NCI-H2029 treated with DMSO at 0.1 percent for 48 hours (cell line): ENCODE data around the gene CPSF6.
"Not testable (repeated sequence)": the region's sequence is repeated elsewhere in the genome, so short reads cannot be mapped to it uniquely, and the experiment has no call there.

Source experiments
- DNase-seq: peaks from one replicate; lab custom pipeline; 2025; lab: John Stamatoyannopoulos, UW

CPSF6 gene

DNA sequence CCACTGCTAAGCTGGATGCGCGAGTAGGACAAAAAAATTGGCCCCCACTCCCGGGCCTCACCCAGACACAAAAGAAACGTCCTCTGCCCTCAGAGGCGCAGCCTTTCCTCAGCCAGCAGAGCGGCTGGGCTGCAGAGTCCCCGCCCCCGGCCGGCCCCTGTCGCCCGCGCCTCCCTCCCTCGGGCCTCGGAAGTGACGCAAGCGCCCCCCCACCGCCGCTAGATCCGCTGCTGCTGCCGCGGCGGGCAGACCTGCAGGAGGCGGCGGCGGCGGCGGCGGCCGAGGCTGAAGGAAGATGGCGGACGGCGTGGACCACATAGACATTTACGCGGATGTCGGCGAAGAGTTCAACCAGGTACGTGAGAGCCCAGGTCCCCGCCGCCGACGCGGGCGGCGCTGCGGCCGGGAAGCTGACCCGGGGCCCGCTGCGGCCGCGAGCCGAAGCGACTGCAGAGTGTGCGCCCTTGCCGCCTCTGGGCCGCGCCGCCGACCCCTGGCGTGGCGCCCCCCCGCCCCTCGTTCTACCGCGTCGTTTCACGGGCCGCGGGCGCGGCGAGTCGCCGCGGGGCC lies at the start of gene CPSF6:
Gene CPSF6 (plus strand): TSS at position 218 of the 570 bp plus-strand sequence. CDS start 78 bp downstream, at position 296.
- peak; percentile 63 for DNase-seq

DNA sequence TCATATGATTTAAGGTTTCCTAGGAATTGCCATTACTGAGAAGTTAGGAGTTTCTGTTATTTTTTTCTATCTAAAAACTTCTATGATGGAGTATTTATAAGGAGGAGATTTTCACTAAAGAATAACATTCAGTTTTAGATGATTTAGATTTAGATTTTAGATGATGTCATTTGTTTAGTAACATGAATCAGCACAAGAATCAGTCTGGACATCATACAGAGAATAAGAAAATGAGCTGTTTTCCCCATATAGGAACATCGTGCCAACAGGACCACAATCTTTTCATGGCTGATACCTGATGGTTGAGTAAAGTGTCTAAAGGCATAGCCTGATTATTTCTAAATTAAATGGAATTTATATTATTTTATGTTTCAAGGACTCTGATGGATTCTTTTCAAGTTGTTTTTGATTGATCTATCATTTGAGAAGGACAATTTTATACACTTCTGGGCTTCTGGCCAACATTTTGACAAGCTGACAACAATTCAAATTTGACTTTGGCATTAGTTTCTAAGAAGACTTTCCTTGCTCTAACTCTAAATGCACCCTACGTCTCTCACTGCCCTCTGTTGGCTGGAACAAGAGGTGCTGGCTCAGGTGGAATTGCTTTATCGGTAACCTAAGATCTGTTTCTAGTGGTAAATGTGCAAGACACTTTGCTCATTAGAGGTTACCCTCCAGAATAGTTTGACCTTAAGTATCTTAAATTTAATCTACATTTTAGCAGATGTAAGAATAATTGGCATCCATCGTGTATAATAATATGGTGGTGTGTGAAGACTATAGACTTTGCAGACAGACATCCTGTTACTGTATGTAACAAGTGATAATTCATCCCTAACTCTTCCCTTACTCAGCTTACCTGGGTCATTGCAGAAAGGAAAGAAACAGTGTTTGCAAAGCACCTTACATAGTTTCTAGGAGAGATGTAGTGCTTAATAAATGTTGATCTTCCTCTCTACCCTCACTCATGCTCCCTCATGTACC lies 42.8 kb upstream of the CPSF6 start:
- no peak for DNase-seq

DNA sequence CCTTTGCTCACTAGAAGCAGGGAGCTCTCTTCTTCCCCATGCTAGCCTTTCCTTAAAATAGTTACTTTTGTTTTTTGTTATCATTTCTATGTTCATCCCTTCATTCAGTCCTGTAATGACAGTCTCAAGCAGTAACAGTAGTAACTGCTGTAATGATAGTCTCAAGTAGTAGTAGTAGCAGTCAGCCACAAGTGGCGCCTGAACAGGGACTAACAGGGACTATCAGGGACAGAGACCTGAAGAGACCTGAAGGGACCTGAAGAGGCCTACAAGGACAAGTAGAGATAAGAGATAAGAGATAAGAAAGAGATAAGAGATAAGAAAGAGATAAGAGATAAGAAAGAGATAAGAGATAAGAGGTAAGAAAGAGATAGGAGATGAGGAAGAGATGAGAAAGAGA lies 39.4 kb upstream of the CPSF6 start:
- not testable (repeated sequence) for DNase-seq

- no peak for DNase-seq
Observed at GRCh38 chr12:69204191-69204590, 35.2 kb upstream of the CPSF6 start.

- no peak for DNase-seq
Observed at GRCh38 chr12:69210661-69211060, 28.7 kb upstream of the CPSF6 start.

- no peak for DNase-seq
Observed at GRCh38 chr12:69211160-69211559, 28.2 kb upstream of the CPSF6 start.

GRCh38 chr12:69214169-69214568 lies 25.2 kb upstream of the CPSF6 start:
- DNase-seq = no peak

DNA sequence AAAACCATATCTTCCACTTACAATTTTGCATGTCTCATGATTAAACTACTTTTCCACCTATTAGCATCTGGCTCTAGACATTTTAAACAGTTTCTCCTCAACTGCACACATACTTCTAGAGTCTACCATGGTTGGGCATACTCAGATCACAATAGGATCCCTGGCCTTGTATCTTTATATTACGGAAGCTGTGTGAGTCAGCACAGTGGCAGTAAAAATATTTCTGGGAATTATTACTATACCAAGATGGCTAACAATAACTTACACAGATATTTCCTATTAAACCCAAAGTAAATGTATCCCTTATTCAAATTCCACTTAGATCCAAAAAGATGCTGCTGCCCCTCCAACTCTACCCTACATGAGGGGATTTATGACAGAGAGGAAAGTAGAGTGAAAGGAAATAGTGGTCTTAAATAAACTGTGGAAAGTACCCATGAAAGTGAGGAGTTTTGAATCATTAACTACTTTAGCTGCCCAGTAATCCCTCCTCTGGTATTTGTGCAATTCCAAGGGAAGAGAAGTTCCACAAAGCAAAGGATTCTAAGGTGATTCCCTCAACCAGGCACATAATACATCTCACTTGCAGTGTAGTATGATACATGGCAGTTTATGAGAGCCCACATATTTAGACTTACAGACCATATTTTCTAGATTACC lies 14.0 kb upstream of the CPSF6 start:
- DNase-seq = no peak

DNA sequence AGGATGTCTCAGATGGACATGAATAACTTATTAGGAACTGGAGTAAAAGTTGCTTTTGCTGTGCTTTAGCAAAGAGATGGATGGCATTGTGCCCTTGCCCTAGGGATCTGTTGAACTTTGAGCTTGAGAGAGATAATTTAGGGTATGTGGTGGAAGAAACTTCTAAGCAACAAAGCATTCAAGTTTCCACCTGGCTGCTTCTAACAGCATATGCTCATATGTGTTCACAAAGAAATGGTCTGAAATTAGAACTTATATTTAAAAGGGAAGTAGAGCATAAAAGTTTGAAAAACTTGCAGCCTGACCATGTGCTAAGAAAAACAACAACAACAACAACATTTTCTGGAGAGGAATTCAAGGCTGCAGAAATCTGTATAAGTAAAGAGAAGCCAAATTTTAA lies 7.9 kb upstream of the CPSF6 start:
- DNase-seq = no peak

GRCh38 chr12:69238589-69239351 lies 599 bp upstream of the CPSF6 start:
- no peak for DNase-seq

DNA sequence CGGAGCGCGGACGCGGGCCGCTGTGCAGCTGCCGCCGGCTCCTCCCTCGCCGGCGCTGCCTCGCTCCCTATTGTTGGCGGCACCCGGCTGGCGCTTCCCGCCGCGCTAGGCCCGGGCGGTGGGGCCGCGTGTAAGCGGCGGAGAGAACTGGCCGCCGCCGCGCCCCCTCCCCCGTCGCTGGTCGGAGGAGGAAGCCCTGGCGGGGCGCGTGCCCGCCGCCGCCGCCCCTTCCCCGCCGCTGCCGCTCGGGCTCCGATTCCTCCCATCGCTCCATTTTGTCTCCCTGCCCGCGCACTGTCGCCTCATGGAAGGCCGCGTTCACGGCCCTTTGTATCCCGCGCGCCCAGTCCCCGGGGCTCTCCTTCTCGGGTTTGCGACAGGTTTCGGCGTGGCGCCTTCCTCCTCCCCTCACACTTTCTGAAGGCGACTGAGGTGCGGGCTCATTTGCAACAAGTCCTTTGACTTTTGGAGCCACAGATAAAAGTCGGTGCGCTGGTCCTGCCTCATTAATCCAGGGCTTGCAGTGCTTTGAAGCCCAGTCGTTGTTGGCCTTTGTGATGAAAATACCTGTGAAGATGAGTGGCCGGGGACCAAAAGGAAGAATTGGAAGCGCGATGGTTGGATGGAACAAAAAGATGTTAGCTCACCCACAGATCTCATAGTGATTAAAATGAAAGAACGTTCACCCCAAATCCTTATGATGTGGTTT lies 707 bp downstream of the CPSF6 start:
- DNase-seq = peak; percentile 36

GRCh38 chr12:69240631-69240995 lies 1.2 kb downstream of the CPSF6 start:
- DNase-seq = no peak

DNA sequence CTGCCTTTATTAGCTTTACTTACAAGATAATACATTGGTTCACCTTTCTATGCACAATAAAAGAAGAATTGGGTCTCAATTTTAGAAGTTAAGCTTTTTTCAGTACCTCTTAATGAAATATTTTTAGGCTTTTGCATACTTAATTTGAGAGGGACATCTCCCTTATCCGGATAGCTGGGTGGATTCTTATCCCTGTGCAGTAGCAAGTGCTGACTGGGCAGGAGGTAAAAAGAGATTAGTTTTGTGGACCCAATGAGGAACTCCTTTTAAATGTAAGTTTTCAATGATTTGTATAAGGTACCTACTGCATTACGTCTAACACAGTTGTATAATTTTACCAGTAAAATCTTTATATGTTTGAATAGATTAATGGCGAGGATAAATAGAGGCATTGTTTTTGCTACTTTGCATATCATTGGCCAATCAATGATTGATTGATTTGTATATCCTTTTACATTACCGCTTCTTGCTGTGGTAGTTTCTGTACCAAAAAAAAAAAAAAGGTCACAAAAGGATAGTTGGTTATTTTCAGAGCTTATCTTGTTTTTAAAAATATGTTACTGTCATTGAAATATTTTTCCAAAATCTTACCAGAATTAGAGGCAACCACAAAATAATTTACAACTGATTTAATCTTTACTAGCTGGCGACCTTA lies 2.2 kb downstream of the CPSF6 start:
- DNase-seq = no peak

GRCh38 chr12:69243099-69244084 lies 4.0 kb downstream of the CPSF6 start:
- DNase-seq = no peak

- DNase-seq = no peak
Observed at GRCh38 chr12:69247268-69248018, 8.1 kb downstream of the CPSF6 start.

DNA sequence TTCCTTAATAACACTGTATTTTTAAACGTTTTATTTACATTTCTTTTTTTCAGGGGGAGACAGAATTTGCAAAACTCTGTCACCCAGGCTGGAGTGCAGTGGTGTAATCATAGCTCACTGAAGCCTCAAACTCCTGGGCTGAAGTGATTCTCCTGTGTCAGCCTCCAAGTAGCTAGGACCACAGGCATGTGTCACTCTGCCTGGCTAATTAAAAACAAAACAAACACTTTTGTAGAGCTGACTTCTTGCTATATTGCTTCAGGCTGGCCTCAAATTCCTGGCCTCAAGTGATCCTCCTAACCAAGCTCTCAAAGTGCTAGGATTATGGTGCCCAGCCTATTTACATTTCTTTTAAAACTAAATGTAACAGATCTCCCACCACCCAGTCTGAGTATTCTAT lies 12.7 kb downstream of the CPSF6 start:
- DNase-seq = no peak

GRCh38 chr12:69254046-69254445 lies 14.7 kb downstream of the CPSF6 start:
- no peak for DNase-seq

GRCh38 chr12:69254862-69255261 lies 15.5 kb downstream of the CPSF6 start:
- DNase-seq = no peak

DNA sequence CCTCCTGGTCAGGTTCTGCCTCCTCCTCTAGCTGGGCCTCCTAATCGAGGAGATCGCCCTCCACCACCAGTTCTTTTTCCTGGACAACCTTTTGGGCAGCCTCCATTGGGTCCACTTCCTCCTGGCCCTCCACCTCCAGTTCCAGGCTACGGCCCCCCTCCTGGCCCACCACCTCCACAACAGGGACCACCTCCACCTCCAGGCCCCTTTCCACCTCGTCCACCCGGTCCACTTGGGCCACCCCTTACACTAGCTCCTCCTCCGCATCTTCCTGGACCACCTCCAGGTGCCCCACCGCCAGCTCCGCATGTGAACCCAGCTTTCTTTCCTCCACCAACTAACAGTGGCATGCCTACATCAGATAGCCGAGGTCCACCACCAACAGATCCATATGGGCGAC lies 19.3 kb downstream of the CPSF6 start:
- DNase-seq = no peak
